Measurements from ENCODE around the gene TSEN2. TPM values are rescaled to one million over a fixed set of nuclear protein-coding genes. Genes with fewer than 3 reads are reported as not detected.
"Not testable (repeated sequence)": the region's sequence is repeated elsewhere in the genome, so short reads cannot be mapped to it uniquely, and the experiment has no call there.

Gene TSEN2
- total RNA-seq, 4 donors from 2014 or later, result 16.1 to 26.7 (median 21.4) TPM

DNA sequence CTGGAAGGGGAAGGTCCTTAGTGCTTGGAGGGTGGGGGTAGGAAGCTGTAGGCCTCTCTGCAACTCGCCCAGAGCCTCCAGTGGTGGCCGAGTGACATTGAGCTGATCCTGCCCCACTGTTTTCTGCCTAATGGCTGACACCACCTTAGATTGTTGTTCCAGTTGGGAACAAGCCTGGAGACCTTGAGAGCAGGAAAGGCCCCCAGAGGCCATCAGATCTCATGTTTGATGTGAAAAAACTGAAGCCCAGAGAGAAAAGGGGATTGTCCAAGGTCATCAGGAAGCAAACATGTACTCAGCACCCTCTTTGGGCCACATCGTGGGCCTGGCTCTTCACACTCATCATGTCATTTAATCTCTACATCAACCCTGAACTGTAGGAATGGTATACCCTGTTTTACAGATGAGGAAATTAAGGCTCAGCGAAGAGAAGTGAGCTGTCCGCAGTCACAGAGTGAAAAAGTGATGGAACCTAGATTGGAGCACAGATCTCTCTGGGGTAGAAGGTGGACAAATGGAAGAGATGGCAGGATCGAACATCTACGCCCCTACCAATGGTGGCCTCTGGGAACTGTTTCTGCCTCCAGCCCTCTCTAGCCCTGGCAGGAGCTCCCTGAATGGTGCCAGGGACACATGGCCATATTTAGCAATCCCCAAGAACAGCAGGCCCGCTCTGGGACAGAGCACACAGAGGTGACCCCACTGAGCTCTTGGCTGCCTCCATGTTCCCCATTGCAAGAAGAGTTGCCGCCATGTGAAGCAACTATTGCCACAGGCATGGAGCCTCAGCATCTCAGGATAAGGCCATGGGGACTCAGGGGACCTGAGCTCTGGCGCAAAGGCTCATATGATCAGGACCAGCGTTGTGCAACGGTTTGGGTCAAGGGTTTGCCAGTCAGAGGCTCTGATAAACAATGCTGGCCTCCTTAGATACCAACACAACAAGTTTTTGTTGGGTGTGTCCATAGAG, 31.6 kb upstream of the TSEN2 start:
- H3K27ac ChIP-seq, result no peak overlapping the region
- 96 to 100% methylated on average over 2 to 10 of the region's 12 CpGs for WGBS, 2 donors (ENCODE audit: low coverage in 1 of 2)
- TF ChIP-seq EP300 (IDR thresholded peaks at IDR 0.05) (no peak), POLR2A (IDR thresholded peaks at IDR 0.05) (no peak)
- TF ChIP-seq, protein P1, sequence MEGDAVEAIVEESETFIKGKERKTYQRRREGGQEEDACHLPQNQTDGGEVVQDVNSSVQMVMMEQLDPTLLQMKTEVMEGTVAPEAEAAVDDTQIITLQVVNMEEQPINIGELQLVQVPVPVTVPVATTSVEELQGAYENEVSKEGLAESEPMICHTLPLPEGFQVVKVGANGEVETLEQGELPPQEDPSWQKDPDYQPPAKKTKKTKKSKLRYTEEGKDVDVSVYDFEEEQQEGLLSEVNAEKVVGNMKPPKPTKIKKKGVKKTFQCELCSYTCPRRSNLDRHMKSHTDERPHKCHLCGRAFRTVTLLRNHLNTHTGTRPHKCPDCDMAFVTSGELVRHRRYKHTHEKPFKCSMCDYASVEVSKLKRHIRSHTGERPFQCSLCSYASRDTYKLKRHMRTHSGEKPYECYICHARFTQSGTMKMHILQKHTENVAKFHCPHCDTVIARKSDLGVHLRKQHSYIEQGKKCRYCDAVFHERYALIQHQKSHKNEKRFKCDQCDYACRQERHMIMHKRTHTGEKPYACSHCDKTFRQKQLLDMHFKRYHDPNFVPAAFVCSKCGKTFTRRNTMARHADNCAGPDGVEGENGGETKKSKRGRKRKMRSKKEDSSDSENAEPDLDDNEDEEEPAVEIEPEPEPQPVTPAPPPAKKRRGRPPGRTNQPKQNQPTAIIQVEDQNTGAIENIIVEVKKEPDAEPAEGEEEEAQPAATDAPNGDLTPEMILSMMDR (IDR thresholded peaks at IDR 0.05), result no peak
- no peaks in the 10 kb centered on the region for H3K36me3 ChIP-seq
- H3K4me1 ChIP-seq, result no peaks in the 10 kb centered on the region
- no peak overlapping the region for H3K4me3 ChIP-seq
- H3K27me3 ChIP-seq, result peaks cover 3% of the 10 kb centered on the region
- no peak for ATAC-seq
- H3K9me3 ChIP-seq, result peaks cover 0 to 15% (median 0%) of the 10 kb centered on the region in 3 donors

DNA sequence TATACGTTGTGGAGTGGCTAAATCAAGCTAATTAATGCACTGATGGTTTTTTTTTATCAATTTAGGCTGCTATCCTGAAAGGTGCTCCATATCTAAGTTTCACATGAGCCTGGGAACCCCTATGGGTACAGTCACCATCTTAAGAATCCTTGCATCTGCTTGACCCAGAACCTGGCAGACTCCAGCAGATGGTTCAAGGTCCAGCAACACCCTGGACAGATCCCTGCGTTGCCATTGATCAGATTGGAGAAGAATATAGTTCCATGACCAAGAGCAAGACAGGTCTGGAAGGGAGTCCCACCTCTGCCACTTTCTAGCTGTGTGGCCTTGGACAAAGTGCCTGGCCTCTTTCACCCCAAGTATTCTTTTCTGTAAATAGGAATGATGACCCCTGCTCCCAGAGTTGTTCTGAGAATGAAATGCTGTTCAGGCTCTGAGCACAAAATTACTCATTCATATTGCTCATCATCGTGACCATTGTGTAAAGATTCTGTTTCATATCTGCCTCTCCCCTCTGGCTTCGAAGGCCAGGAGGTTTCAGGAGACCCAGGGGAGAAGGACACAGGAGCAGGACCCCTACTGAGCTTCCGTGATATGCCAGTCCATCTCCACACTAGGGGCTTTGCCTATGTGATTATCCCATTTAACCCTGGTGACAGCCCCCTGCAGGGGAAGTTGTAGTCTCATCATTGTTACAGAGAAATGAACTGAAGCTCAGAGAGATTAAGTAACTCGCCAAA, 30.0 kb upstream of the TSEN2 start:
- peaks cover 0 to 15% (median 0%) of the 10 kb centered on the region in 3 donors for H3K9me3 ChIP-seq
- no peaks in the 10 kb centered on the region for H3K27me3 ChIP-seq
- H3K4me3 ChIP-seq, result no peak overlapping the region
- no peak for ATAC-seq
- no peaks in the 10 kb centered on the region for H3K36me3 ChIP-seq
- TF ChIP-seq, protein P1 (IDR thresholded peaks at IDR 0.05), result no peak
- TF ChIP-seq EP300 (IDR thresholded peaks at IDR 0.05), result no peak
- TF ChIP-seq POLR2A (IDR thresholded peaks at IDR 0.05), result no peak
- TF ChIP-seq POLR2AphosphoS5 (IDR thresholded peaks at IDR 0.05), result no peak
- no peaks in the 10 kb centered on the region for H3K4me1 ChIP-seq
- 78 to 87% methylated on average over 4 of the region's 6 CpGs for WGBS, 2 donors (ENCODE audit: low coverage in 1 of 2)
- no peak overlapping the region for H3K27ac ChIP-seq

DNA sequence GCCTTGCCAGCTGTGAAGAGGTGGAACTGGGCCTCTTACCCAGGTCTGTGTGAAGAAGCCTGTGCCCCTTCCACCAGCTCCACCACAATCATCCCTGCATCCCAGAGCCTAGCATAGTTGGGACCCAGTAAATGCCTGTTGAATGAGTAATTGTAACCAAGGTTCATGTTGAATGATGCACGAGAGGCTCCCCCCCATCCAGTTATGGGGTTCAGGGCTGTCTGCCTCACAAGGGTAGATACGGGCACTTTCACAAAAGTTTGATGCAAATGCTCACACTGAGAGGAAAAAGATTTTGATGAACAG, 29.5 kb upstream of the TSEN2 start:
- TF ChIP-seq POLR2AphosphoS5 (IDR thresholded peaks at IDR 0.05) (no peak), POLR2A (IDR thresholded peaks at IDR 0.05) (no peak), EP300 (IDR thresholded peaks at IDR 0.05) (no peak)
- TF ChIP-seq, protein P1 (IDR thresholded peaks at IDR 0.05), result no peak
- 63% methylated on average over 2 of the region's 2 CpGs; no CpG with 5 or more reads in 1 of the 2 donors for WGBS, 2 donors (ENCODE audit: low coverage in 1 of 2)
- H3K4me3 ChIP-seq, result no peak overlapping the region

DNA sequence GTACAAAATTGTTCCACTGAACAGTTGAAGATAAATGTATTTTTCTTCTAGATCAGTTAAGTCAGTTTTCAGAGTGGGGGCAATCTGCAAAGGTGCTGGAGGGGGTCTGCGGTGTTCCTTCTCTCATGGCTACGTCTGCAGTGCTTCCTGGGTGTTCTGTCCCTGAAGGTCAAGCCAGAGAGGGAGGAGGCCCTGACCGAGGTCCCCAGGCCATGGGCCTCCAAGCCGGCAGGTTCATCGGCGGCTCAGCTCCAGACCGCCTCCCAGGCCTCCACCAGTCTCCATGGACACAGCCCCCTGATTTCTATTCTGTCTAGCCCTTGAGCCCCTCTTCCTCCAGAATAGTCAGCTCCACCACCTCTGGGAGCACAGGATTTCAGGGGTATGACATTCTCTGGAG, 28.5 kb upstream of the TSEN2 start:
- Histone ChIP-seq H3K27me3 (no peaks in the 10 kb centered on the region), H3K36me3 (no peaks in the 10 kb centered on the region), H3K9me3 (peaks cover 0 to 15% (median 0%) of the 10 kb centered on the region in 3 donors), H3K27ac (no peak overlapping the region), H3K4me1 (no peaks in the 10 kb centered on the region), H3K4me3 (no peak overlapping the region)
- no peak for ATAC-seq
- 85 to 90% methylated on average over 2 to 7 of the region's 7 CpGs for WGBS, 2 donors (ENCODE audit: low coverage in 1 of 2)
- TF ChIP-seq POLR2A (IDR thresholded peaks at IDR 0.05) (no peak), POLR2AphosphoS5 (IDR thresholded peaks at IDR 0.05) (no peak)

More for the DNA sequence above, 29.5 kb upstream of the TSEN2 start:
- H3K36me3 ChIP-seq, result no peaks in the 10 kb centered on the region
- H3K9me3 ChIP-seq, result peaks cover 0 to 15% (median 0%) of the 10 kb centered on the region in 3 donors
- H3K4me1 ChIP-seq, result no peaks in the 10 kb centered on the region
- no peak overlapping the region for H3K27ac ChIP-seq
- ATAC-seq, result no peak
- no peaks in the 10 kb centered on the region for H3K27me3 ChIP-seq

DNA sequence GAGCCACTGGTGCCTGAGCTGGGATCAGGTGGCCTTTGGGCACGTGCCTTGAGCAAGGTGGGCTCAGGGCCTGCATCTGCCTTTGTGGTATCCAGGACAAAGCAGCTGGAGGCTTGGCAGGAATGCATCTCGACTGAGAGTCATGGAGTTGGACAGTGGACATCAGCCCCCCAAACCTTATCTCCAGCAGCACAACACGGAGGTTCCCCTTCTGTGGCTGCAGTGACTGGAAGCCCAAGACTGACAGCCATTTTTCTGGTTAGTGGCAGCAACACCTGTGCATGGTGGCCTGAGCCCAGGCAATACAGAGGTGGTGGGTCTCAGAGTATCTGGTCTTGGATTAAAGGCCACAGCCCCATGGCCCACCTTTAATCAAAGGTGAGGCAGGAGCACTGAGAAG, 27.8 kb upstream of the TSEN2 start:
- no CpG with 5 or more reads among the region's 3 CpGs for WGBS, 2 donors (ENCODE audit: low coverage in 1 of 2)
- ATAC-seq, result no peak
- Histone ChIP-seq H3K4me1 (no peaks in the 10 kb centered on the region), H3K9me3 (peaks cover 0 to 9% (median 0%) of the 10 kb centered on the region in 3 donors), H3K27me3 (no peaks in the 10 kb centered on the region), H3K36me3 (no peaks in the 10 kb centered on the region), H3K27ac (no peak overlapping the region), H3K4me3 (no peak overlapping the region)
- TF ChIP-seq POLR2AphosphoS5 (IDR thresholded peaks at IDR 0.05), result no peak
- TF ChIP-seq, protein P1 (IDR thresholded peaks at IDR 0.05), result no peak
- no peak for TF ChIP-seq POLR2A (IDR thresholded peaks at IDR 0.05)
- no peak for TF ChIP-seq EP300 (IDR thresholded peaks at IDR 0.05)

DNA sequence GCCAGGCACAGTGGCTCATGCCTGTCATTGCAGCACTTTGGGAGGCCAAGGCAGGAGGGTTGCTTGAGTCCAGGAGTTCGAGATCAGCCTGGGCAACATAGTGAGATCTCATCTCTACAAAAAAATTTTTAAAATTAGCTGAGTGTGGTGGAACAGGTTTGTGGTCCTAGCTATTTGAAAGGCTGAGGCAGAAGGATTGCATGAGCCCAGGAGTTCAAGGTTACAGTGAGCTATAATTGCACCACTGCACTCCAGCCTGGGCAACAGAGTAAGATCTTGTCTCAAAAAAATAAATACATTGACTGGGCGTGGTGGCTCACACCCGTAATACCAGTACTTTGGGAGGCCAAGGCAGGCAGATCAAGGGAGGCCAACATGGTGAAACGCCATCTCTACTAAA, 26.9 kb upstream of the TSEN2 start:
- not testable (repeated sequence) for H3K36me3 ChIP-seq, H3K9me3 ChIP-seq, H3K4me1 ChIP-seq, H3K27me3 ChIP-seq, H3K4me3 ChIP-seq, ATAC-seq, H3K27ac ChIP-seq
- 67 to 100% methylated on average over 2 to 3 of the region's 4 CpGs for WGBS, 2 donors (ENCODE audit: low coverage in 1 of 2)
